SU-DHL-6 (cell line): ENCODE measurements around the gene GAB2.
"Not testable (repeated sequence)": the region's sequence is repeated elsewhere in the genome, so short reads cannot be mapped to it uniquely, and the experiment has no call there.

Source experiments
- H2AFZ ChIP-seq: fragments of 200-600 bp; sonication (generic); 2 replicates; pipeline ENCODE4 v1.6.1; 2014; ENCODE audit warnings: low read depth, mild to moderate bottlenecking, moderate library complexity, mixed read lengths, antibody characterized with exemption, low read length; ENCODE audit not compliant: severe bottlenecking
- H3F3A ChIP-seq: fragments of 200-600 bp; shearing (Covaris generic); 2 replicates; pipeline ENCODE4 v1.6.0; 2016; ENCODE audit warnings: antibody characterized with exemption, mild to moderate bottlenecking; ENCODE audit not compliant: insufficient read depth
- H3K27ac ChIP-seq: fragments of 200-600 bp; sonication (generic); 2 replicates; pipeline ENCODE4 v1.5.1; 2016; ENCODE audit warnings: low read depth, mild to moderate bottlenecking, low read length, moderate library complexity, mixed read lengths
- H3K27me3 ChIP-seq: fragments of 200-600 bp; sonication (generic), shearing (Covaris generic); 2 replicates; pipeline ENCODE4 v1.6.0; 2014; ENCODE audit warnings: mild to moderate bottlenecking, low read length
- H3K36me3 ChIP-seq: fragments of 200-600 bp; sonication (generic); 2 replicates; pipeline ENCODE4 v1.6.1; 2014; ENCODE audit warnings: mild to moderate bottlenecking, low read length, mixed read lengths
- H3K4me2 ChIP-seq: fragments of 300-600, 200-600 bp; shearing (Covaris generic), sonication (generic); 2 replicates; pipeline ENCODE4 v1.6.0; 2014; ENCODE audit warnings: low read length, low read depth, mild to moderate bottlenecking; ENCODE audit not compliant: poor library complexity, severe bottlenecking
- H3K4me3 ChIP-seq: fragments of 200-600 bp; sonication (generic); 2 replicates; pipeline ENCODE4 v1.5.1; 2014; ENCODE audit warnings: antibody characterized with exemption, low read length, mild to moderate bottlenecking, mixed read lengths; ENCODE audit not compliant: insufficient read depth, poor library complexity, severe bottlenecking
- H3K79me2 ChIP-seq: fragments of 200-600 bp; sonication (generic); 2 replicates; pipeline ENCODE4 v1.6.1; 2014; ENCODE audit warnings: mild to moderate bottlenecking, low read length, moderate library complexity; ENCODE audit not compliant: insufficient read depth
- H3K9ac ChIP-seq: fragments of 200-600 bp; sonication (generic); 2 replicates; pipeline ENCODE4 v1.7.0; 2014; ENCODE audit warnings: mild to moderate bottlenecking, low read length
- H3K9me2 ChIP-seq: fragments of 200-600 bp; sonication (generic); replicated peaks from 2 replicates; pipeline ENCODE4 v1.6.1; 2014; ENCODE audit warnings: low read length; ENCODE audit not compliant: insufficient read depth
- H3K9me3 ChIP-seq: fragments of 200-600 bp; sonication (generic); 2 replicates; pipeline ENCODE4 v1.6.1; 2014; ENCODE audit warnings: low read length, mixed read lengths; ENCODE audit not compliant: insufficient read depth
- H4K20me1 ChIP-seq: fragments of 200-600 bp; sonication (generic); 2 replicates; pipeline ENCODE4 v1.6.1; 2014; ENCODE audit warnings: low read depth, mild to moderate bottlenecking, antibody characterized with exemption, low read length, moderate library complexity, mixed read lengths
- CTCF ChIP-seq: fragments of 200-600 bp; sonication (generic); IDR thresholded peaks from one replicate; pipeline ENCODE4 v1.5.1; 2017; ENCODE audit warnings: antibody characterized with exemption, mild to moderate bottlenecking, low read length, moderate library complexity; ENCODE audit not compliant: insufficient read depth, poor library complexity, severe bottlenecking
- EZH2phosphoT487 ChIP-seq: fragments of 200-600 bp; sonication (generic), shearing (Covaris generic); conservative IDR thresholded peaks from 2 replicates; pipeline ENCODE4 v1.6.1; 2018; ENCODE audit warnings: mild to moderate bottlenecking, antibody characterized with exemption, low read length, moderate library complexity, mixed read lengths

GAB2 gene

GRCh38 chr11:78276311-78276710 is 141.3 kb downstream of the GAB2 start:
- Histone ChIP-seq H3K9me3 (peaks cover 13% of the 10 kb centered on the region; the same call in 1 of the 2 replicates), H3K4me3 (no peak overlapping the region), H3F3A (no peaks in the 10 kb centered on the region), H3K79me2 (no peaks in the 10 kb centered on the region), H4K20me1 (no peaks in the 10 kb centered on the region), H3K9ac (no peak overlapping the region), H3K27ac (no peak overlapping the region), H2AFZ (no peak overlapping the region), H3K9me2 (no peaks in the 10 kb centered on the region), H3K4me2 (no peak overlapping the region), H3K36me3 (no peaks in the 10 kb centered on the region), H3K27me3 (no peaks in the 10 kb centered on the region)
- no peak for TF ChIP-seq CTCF
- no peak for TF ChIP-seq EZH2phosphoT487

- no peaks in the 10 kb centered on the region for H3K36me3 ChIP-seq
- no peaks in the 10 kb centered on the region for H4K20me1 ChIP-seq
- no peaks in the 10 kb centered on the region for H3K27me3 ChIP-seq
- no peaks in the 10 kb centered on the region for H3K79me2 ChIP-seq
- no peak overlapping the region for H3K27ac ChIP-seq
- peaks cover 13% of the 10 kb centered on the region; the same call in 1 of the 2 replicates for H3K9me3 ChIP-seq
- H3K9ac ChIP-seq = no peak overlapping the region
- no peaks in the 10 kb centered on the region for H3F3A ChIP-seq
- H3K9me2 ChIP-seq = no peaks in the 10 kb centered on the region
- TF ChIP-seq CTCF (no peak), EZH2phosphoT487 (no peak)
- no peak overlapping the region for H3K4me3 ChIP-seq
- no peak overlapping the region for H2AFZ ChIP-seq
- H3K4me2 ChIP-seq = no peak overlapping the region
Observed at GRCh38 chr11:78274739-78275138, 142.9 kb downstream of the GAB2 start.

GRCh38 chr11:78272625-78273269 is 144.9 kb downstream of the GAB2 start:
- H3K79me2 ChIP-seq, H3K27ac ChIP-seq, H4K20me1 ChIP-seq, H3K36me3 ChIP-seq, H3K9me2 ChIP-seq, H3K4me2 ChIP-seq, H3K9ac ChIP-seq, H3F3A ChIP-seq, H3K27me3 ChIP-seq, H2AFZ ChIP-seq, H3K4me3 ChIP-seq: not testable (repeated sequence)
- peaks cover 13% of the 10 kb centered on the region; the same call in 1 of the 2 replicates for H3K9me3 ChIP-seq

GRCh38 chr11:78271801-78272200 is 145.8 kb downstream of the GAB2 start:
- not testable (repeated sequence) for H3K36me3 ChIP-seq, H3K79me2 ChIP-seq

More at GRCh38 chr11:78271801-78272200, 145.8 kb downstream of the GAB2 start:
- not testable (repeated sequence) for H3K9me2 ChIP-seq, H2AFZ ChIP-seq, H3K4me3 ChIP-seq, H4K20me1 ChIP-seq, H3K9ac ChIP-seq, H3F3A ChIP-seq, H3K4me2 ChIP-seq, H3K27me3 ChIP-seq, H3K27ac ChIP-seq
- peaks cover 13% of the 10 kb centered on the region; the same call in 1 of the 2 replicates for H3K9me3 ChIP-seq
